T-helper 9 cell (primary cell): ENCODE results near the gene LIPE.

Experiments used
- DNase-seq: peaks from one replicate; pipeline ENCODE4 v3.0.0-alpha.2; 2020

Gene LIPE

GRCh38 chr19:42411581-42412178 lies 15.5 kb downstream of the LIPE start:
- DNase-seq = no peak

GRCh38 chr19:42410371-42410770 lies 16.8 kb downstream of the LIPE start:
- DNase-seq = no peak

GRCh38 chr19:42409477-42409876 lies 17.7 kb downstream of the LIPE start:
- DNase-seq = no peak

GRCh38 chr19:42407816-42408175 lies 19.4 kb downstream of the LIPE start:
- DNase-seq = no peak

- no peak for DNase-seq
Measured at GRCh38 chr19:42407085-42407815, 19.9 kb downstream of the LIPE start.

- DNase-seq = no peak
Measured at GRCh38 chr19:42406111-42406510, 21.1 kb downstream of the LIPE start.

- DNase-seq = no peak
Measured at GRCh38 chr19:42403586-42403985, 23.6 kb downstream of the LIPE start.

GRCh38 chr19:42402376-42403116 lies 24.6 kb downstream of the LIPE start:
- DNase-seq = no peak

- DNase-seq = peak; percentile 84
Measured at GRCh38 chr19:42401365-42402303, 25.6 kb downstream of the LIPE start.

GRCh38 chr19:42400404-42400803 lies 26.8 kb downstream of the LIPE start:
- DNase-seq = no peak

GRCh38 chr19:42397263-42398166 lies 29.7 kb downstream of the LIPE start:
- no peak for DNase-seq

- peak; percentile 78 for DNase-seq
Measured at GRCh38 chr19:42396381-42397262, 30.6 kb downstream of the LIPE start.

- DNase-seq = no peak
Measured at GRCh38 chr19:42394751-42395150, 32.4 kb downstream of the LIPE start.

- DNase-seq = no peak
Measured at GRCh38 chr19:42392165-42392564, 35.0 kb downstream of the LIPE start.

GRCh38 chr19:42389899-42390298 lies 37.3 kb downstream of the LIPE start, which contains the start of gene CNFN:
Gene CNFN, minus strand, starts transcription at chr19:42390297. Its CDS starts 1,260 bp downstream, at chr19:42389037.
- no peak for DNase-seq

- no peak for DNase-seq
Measured at GRCh38 chr19:42388851-42389489, 38.2 kb downstream of the LIPE start.

GRCh38 chr19:42386974-42387707 lies 40.0 kb downstream of the LIPE start:
- peak; percentile 55 for DNase-seq

GRCh38 chr19:42380155-42380554 lies 47.0 kb downstream of the LIPE start:
- DNase-seq = no peak
